ENCODE results near the gene PLCB1.

- no peak for TF ChIP-seq POLR2AphosphoS5 (IDR thresholded peaks at IDR 0.05; ENCODE audit: borderline replicate concordance, low read depth, low read length)
- TF ChIP-seq EZH2 (IDR thresholded peaks at IDR 0.05), result no peak
Observed at GRCh38 chr20:8116067-8116811, 15.8 kb upstream of the PLCB1 start.

Data from SK-N-MC (cell line).